GM19324 (cell line): ENCODE data around the gene E2F6.

ENCODE experiments used
- ATAC-seq: cut with Tn5 transposase; IDR thresholded peaks from one replicate; pipeline ENCODE4 v1.9.1; 2021; ENCODE audit warnings: mild to moderate bottlenecking, moderate library complexity; ENCODE audit not compliant: unreplicated experiment, low FRiP score

E2F6 gene

DNA sequence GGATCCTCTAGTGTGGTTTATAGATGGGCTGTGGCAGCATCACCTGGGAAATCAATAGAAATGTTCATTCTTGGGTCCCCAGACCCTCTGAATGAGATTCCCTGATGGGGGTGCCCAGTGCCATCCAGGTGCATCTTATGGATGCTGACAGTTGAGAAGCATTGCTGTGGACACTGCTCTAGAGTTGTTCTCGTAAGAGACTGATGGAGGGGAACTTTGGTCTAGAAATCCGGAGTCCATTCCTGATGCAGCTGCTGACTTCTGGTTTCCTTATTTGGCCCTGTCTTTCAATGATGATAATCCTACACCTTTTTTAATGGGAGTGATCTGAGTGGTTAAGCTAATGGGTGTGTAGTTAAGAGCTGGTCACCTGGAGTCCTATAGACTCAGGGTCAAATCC lies 28.3 kb upstream of the E2F6 start:
- no peak for ATAC-seq

GRCh38 chr2:11493282-11493681 lies 27.3 kb upstream of the E2F6 start:
- ATAC-seq = no peak

DNA sequence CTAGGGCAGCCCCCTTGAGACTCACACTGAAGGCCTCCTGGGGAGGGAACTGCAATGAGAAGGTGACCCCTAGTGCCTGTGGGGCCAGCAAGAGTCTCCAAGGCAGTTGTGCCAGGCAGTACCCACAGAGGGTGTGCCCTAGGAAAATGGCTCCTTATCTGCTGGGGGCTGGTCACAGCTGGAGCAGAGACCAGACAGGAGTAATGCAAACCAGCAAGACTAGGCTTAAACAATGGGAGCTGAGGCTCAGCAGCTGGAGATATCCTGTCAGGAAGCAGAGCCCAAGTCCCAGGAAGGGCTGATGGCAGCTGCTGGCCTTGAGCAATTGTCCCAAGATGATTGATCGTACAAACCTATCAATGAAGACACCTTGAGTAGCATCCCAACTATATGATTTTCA lies 26.8 kb upstream of the E2F6 start:
- ATAC-seq = no peak

- no peak for ATAC-seq
Observed at GRCh38 chr2:11492244-11492643, 26.3 kb upstream of the E2F6 start.

GRCh38 chr2:11491348-11491933 lies 25.5 kb upstream of the E2F6 start:
- ATAC-seq = no peak

- no peak for ATAC-seq
Observed at GRCh38 chr2:11490194-11490593, 24.2 kb upstream of the E2F6 start.

GRCh38 chr2:11488809-11489208 lies 22.8 kb upstream of the E2F6 start:
- ATAC-seq = no peak

GRCh38 chr2:11483806-11484617 lies 18.1 kb upstream of the E2F6 start:
- no peak for ATAC-seq

DNA sequence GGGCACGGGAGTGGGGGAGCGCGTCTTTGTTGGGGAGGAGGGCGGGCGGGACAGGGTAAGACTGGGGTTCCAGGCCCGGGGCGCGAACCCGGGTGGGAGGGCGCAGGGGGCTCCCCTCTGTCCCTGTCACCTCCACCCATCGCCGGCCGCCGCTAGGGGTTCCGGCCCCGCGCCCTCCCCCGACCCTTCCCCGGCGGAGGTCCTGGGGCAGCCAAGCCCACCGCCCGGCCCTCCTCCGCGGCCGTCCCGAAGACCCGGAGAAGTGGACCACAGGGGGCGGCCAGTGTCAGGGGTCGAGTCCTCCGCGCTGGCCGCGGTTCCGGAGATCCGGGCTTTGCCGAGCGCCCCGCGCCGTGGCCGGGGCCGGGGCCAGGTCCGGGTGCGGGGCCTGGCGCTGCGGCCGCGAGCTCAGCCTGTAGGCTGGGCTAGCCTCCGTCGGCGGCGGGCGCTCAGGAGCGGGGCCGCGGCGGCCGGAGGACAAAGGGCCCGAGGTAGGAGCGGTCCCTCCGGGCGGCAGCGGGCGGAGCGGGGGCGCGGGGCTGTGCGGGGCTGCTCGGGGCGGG lies 16.6 kb upstream of the E2F6 start:
- ATAC-seq = no peak

- ATAC-seq = no peak
Observed at GRCh38 chr2:11481789-11482472, 16.0 kb upstream of the E2F6 start.

- ATAC-seq = no peak
Observed at GRCh38 chr2:11481426-11481788, 15.4 kb upstream of the E2F6 start.

DNA sequence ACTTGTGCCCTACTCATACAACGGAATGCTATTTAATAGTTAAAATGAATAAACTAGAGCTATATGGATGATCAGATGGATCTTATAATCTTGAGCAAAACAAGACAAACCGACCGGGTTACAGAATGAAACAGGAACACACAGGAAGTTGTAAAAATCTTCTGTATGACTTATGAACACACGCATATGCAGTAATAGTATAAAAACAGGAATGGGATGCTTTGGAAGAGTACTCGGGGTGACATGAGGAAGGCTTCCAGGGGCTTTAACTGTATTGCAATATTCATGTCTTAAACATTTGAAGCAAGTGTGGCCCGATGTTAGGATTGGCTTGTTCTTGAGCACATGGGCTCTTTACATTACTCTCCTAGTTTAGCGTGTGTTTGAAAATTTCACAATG lies 14.9 kb upstream of the E2F6 start:
- no peak for ATAC-seq

DNA sequence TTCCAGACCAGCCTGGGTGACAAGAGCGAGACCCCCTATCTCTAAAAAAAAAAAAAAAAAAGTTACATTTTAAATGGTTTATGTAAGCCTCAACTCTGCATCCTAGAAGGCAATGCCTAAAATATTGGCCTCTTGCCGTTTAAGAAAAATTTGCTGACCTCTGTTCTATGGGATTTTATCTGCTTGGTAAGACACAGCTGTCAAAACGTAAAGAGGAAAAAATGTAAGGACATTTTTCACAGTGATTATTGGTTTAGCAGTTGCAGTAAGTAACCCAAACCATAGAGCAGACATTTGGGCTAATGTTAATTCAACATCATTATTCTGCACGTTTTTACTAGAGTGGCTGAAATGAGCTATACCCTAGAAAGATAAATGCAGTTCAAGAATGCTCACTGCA lies 14.4 kb upstream of the E2F6 start:
- ATAC-seq = no peak

GRCh38 chr2:11478899-11479605 lies 13.1 kb upstream of the E2F6 start:
- ATAC-seq = no peak

DNA sequence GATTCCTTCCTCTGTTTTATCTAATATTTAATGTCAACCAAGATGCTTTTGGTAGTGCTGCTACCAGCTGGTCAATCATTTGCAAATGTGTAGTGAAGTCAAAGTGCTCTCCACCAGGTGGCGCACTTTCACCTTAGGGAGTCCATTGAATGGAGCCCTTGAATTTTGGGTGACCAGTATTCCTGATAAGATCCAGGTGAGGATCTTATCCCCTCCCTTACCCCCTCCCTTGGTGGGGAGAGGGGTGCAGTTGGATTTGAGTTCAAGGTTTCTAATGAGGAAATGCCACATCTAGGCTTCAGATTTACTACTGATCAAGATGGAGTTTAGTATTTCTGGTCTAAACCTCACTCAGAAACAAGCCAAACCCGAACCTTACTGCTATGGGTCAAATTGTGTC lies 12.0 kb upstream of the E2F6 start:
- peak; percentile 51 for ATAC-seq

GRCh38 chr2:11473659-11474433 lies 7.9 kb upstream of the E2F6 start:
- no peak for ATAC-seq

DNA sequence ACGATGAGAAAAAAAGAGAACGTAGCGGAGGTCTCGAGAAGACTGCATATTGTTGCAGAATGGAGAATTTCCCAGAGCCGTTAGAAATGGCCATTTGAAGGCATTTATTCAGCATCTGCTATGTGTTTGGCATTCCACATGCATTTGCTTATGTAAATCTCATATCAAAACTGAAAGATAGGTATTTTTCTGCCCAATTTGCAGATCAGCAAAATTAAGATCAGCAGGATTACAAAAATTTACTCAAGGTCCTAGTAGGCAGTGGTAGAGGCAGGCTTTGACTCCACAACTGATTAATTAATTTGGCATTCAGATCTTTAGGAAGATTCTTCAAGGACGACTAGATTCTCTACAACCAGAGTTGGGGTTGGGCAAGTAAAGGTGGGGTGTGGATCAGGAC lies 1.8 kb upstream of the E2F6 start:
- ATAC-seq = no peak

DNA sequence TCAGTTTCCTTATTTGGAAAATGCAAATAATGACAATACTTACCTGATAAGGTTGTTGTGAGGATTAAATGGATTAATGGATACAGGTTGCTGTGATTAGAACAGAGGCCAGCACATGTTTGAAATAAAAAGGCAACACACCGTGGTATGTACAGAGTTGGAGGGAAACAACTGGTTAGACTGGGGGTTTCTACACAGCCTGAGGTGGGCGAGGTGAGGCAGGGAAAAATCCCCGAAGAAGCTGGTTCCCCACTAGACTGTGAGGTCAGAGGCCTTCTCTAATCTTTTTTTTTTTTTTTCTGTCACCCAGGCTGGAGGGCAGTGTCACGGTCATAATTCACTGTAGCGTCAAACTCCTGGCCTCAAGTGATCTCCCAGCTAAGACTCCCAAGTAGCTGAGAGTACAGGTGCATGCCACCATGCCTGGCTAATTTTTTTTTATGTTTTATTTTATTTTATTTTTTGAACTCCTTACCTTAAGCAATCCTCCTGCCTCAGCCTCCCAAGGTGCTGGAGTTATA lies 1.2 kb upstream of the E2F6 start:
- ATAC-seq = no peak

GRCh38 chr2:11466307-11467128 lies 557 bp upstream of the E2F6 start:
- ATAC-seq = no peak
